ENCODE measurements around the gene ELAVL3. TPM values are rescaled to one million over a fixed set of nuclear protein-coding genes. Genes with fewer than 3 reads are reported as not detected.

Gene ELAVL3
- polyA plus RNA-seq, 1 donor from 2014 or later: 38.7 TPM

DNA sequence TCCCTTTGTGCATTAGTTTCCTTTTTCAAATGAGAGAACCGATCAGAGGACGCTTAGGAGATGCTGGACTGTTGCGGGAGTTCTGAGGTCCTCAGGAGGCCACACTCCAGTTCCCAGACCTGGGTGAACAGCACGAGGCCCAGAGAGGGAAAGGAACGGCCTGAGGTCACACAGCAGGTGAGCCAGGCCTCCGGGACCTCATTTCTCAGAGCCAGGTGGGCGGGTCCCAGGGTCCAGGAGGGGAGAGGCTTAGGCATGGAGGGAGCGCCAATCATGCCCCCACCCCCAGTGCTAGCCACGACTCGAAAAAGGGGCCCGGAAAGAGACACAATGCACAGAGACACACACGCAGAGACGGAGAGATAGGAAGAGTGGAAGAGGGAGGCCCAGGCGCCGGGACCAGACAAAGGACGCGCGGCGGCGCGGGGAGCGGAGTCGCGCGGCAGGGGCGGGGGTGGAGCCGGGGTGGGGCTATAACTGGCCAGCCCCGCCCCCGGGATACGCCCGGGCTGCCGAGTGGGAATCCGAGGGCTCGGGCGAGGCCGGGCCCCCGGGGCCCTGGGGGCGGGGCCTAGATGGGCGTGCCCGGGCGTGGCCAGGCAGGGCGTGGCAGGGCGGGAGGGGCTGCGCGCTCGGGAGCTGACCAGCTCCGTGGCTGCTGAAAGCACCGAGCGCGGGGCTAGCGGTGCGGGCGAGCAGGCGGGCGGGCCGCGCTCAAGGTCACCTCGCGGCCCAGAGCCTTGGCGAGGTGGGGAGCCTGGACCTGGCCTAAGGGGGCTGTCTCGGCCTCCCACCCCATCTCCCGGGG lies 1.6 kb downstream of the ELAVL3 start:
- H3K9me2 ChIP-seq (ENCODE audit: insufficient read depth, low read length): no peaks in the 10 kb centered on the region
- no peaks in the 10 kb centered on the region for H4K20me1 ChIP-seq (ENCODE audit: insufficient read depth)
- H3K4me2 ChIP-seq (ENCODE audit: low read length): peak overlapping the region; percentile 61
- H2AFZ ChIP-seq (ENCODE audit: low read depth, low read length): no peak overlapping the region
- peak overlapping the region; percentile 93 for H3K4me3 ChIP-seq (ENCODE audit: low read length)
- no peaks in the 10 kb centered on the region for H3K27me3 ChIP-seq (ENCODE audit: insufficient read depth, low read depth, low read length)
- H3K9ac ChIP-seq (ENCODE audit: low read length): peak overlapping the region; percentile 95
- H3F3A ChIP-seq (ENCODE audit: insufficient read depth, low read length, poor library complexity, severe bottlenecking): no peaks in the 10 kb centered on the region
- peaks cover 47% of the 10 kb centered on the region for H3K79me2 ChIP-seq (replicated peaks; ENCODE audit: insufficient read depth, low read length)
- H3K9me3 ChIP-seq (ENCODE audit: low read length): no peaks in the 10 kb centered on the region
- H3K27ac ChIP-seq (ENCODE audit: low read length): peak overlapping the region; percentile 79
- TF ChIP-seq POLR2AphosphoS5 (IDR thresholded peaks at IDR 0.05) (no peak), EZH2 (IDR thresholded peaks at IDR 0.05; ENCODE audit: borderline replicate concordance, insufficient read depth, low read length, poor library complexity, severe bottlenecking) (no peak), MXI1 (conservative IDR thresholded peaks at IDR 0.05; ENCODE audit: poor library complexity, severe bottlenecking) (peak; percentile 24), TAF1 (IDR thresholded peaks at IDR 0.05; ENCODE audit: low read depth) (no peak), CTCF (IDR thresholded peaks at IDR 0.05; ENCODE audit: poor library complexity, severe bottlenecking) (no peak), SMC3 (conservative IDR thresholded peaks at IDR 0.05; ENCODE audit: poor library complexity) (no peak), EP300 (conservative IDR thresholded peaks at IDR 0.05; ENCODE audit: poor library complexity, severe bottlenecking) (no peak), RAD21 (conservative IDR thresholded peaks at IDR 0.05) (no peak)
- TF ChIP-seq, protein P1, sequence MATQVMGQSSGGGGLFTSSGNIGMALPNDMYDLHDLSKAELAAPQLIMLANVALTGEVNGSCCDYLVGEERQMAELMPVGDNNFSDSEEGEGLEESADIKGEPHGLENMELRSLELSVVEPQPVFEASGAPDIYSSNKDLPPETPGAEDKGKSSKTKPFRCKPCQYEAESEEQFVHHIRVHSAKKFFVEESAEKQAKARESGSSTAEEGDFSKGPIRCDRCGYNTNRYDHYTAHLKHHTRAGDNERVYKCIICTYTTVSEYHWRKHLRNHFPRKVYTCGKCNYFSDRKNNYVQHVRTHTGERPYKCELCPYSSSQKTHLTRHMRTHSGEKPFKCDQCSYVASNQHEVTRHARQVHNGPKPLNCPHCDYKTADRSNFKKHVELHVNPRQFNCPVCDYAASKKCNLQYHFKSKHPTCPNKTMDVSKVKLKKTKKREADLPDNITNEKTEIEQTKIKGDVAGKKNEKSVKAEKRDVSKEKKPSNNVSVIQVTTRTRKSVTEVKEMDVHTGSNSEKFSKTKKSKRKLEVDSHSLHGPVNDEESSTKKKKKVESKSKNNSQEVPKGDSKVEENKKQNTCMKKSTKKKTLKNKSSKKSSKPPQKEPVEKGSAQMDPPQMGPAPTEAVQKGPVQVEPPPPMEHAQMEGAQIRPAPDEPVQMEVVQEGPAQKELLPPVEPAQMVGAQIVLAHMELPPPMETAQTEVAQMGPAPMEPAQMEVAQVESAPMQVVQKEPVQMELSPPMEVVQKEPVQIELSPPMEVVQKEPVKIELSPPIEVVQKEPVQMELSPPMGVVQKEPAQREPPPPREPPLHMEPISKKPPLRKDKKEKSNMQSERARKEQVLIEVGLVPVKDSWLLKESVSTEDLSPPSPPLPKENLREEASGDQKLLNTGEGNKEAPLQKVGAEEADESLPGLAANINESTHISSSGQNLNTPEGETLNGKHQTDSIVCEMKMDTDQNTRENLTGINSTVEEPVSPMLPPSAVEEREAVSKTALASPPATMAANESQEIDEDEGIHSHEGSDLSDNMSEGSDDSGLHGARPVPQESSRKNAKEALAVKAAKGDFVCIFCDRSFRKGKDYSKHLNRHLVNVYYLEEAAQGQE (IDR thresholded peaks at IDR 0.05; ENCODE audit: borderline replicate concordance): no peak
- H3K36me3 ChIP-seq (ENCODE audit: insufficient read depth, low read length): no peaks in the 10 kb centered on the region

GRCh38 chr19:11478167-11479089 lies 2.4 kb downstream of the ELAVL3 start:
- no peaks in the 10 kb centered on the region for H3F3A ChIP-seq (ENCODE audit: insufficient read depth, low read length, poor library complexity, severe bottlenecking)
- no peaks in the 10 kb centered on the region for H3K9me2 ChIP-seq (ENCODE audit: insufficient read depth, low read length)
- H3K27ac ChIP-seq (ENCODE audit: low read length): peak overlapping the region; percentile 60
- no peaks in the 10 kb centered on the region for H3K27me3 ChIP-seq (ENCODE audit: insufficient read depth, low read depth, low read length)
- no peaks in the 10 kb centered on the region for H4K20me1 ChIP-seq (ENCODE audit: insufficient read depth)
- H3K79me2 ChIP-seq (replicated peaks; ENCODE audit: insufficient read depth, low read length): peaks cover 52% of the 10 kb centered on the region
- H2AFZ ChIP-seq (ENCODE audit: low read depth, low read length): no peak overlapping the region
- no peaks in the 10 kb centered on the region for H3K36me3 ChIP-seq (ENCODE audit: insufficient read depth, low read length)
- H3K4me2 ChIP-seq (ENCODE audit: low read length): peak overlapping the region; percentile 61
- no peaks in the 10 kb centered on the region for H3K9me3 ChIP-seq (ENCODE audit: low read length)
- peak overlapping the region; percentile 93 for H3K4me3 ChIP-seq (ENCODE audit: low read length)
- H3K9ac ChIP-seq (ENCODE audit: low read length): peak overlapping the region; percentile 95
- TF ChIP-seq CTCF (IDR thresholded peaks at IDR 0.05; ENCODE audit: poor library complexity, severe bottlenecking) (no peak), EZH2 (IDR thresholded peaks at IDR 0.05; ENCODE audit: borderline replicate concordance, insufficient read depth, low read length, poor library complexity, severe bottlenecking) (no peak), RAD21 (conservative IDR thresholded peaks at IDR 0.05) (no peak), EP300 (conservative IDR thresholded peaks at IDR 0.05; ENCODE audit: poor library complexity, severe bottlenecking) (no peak), POLR2AphosphoS5 (IDR thresholded peaks at IDR 0.05) (no peak), MXI1 (conservative IDR thresholded peaks at IDR 0.05; ENCODE audit: poor library complexity, severe bottlenecking) (no peak), SMC3 (conservative IDR thresholded peaks at IDR 0.05; ENCODE audit: poor library complexity) (no peak), TAF1 (IDR thresholded peaks at IDR 0.05; ENCODE audit: low read depth) (no peak)
- TF ChIP-seq, protein P1 (IDR thresholded peaks at IDR 0.05; ENCODE audit: borderline replicate concordance): no peak
